ENCODE results near the gene CPTP.

DNA sequence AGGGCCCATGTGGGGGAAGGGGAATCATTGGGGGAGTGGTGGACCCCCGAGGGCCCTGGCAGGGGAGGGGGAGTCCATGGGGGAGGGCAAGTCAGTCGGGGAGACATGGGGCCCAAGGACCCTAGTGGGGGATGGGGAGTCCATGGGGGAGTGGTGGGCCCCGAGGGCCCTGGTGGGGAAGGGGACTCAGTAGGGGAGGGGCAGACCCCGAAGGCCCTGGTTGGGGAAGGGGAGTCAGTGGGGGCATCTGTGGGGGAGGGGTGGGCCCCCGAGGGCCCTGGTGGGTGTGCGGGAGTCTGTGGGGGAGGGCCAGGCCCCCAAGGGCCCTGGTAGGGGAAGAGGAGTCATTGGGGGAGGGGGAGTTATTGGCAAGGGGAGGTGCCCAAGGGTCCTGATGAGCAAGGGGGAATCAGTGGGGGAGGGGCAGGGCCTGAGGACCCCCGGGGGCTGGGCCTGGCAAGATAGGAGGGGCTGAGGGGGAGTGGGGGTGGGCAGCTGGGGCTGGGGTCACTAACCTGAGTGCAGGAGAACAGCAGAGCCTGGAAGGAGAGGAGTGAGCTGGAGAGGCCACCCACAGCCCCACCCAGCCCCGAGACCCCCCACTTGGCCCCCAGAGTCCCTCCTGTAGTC lies 31.7 kb downstream of the CPTP start:
- TF ChIP-seq POLR2A (IDR thresholded peaks at IDR 0.05; ENCODE audit: low read length) (no peak), GATA1 (IDR thresholded peaks at IDR 0.05; ENCODE audit: low read depth, low read length) (no peak)

Measured in erythroblast (primary cell).